ENCODE data around the gene TMEM115.

Gene TMEM115, protein sequence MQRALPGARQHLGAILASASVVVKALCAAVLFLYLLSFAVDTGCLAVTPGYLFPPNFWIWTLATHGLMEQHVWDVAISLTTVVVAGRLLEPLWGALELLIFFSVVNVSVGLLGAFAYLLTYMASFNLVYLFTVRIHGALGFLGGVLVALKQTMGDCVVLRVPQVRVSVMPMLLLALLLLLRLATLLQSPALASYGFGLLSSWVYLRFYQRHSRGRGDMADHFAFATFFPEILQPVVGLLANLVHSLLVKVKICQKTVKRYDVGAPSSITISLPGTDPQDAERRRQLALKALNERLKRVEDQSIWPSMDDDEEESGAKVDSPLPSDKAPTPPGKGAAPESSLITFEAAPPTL

DNA sequence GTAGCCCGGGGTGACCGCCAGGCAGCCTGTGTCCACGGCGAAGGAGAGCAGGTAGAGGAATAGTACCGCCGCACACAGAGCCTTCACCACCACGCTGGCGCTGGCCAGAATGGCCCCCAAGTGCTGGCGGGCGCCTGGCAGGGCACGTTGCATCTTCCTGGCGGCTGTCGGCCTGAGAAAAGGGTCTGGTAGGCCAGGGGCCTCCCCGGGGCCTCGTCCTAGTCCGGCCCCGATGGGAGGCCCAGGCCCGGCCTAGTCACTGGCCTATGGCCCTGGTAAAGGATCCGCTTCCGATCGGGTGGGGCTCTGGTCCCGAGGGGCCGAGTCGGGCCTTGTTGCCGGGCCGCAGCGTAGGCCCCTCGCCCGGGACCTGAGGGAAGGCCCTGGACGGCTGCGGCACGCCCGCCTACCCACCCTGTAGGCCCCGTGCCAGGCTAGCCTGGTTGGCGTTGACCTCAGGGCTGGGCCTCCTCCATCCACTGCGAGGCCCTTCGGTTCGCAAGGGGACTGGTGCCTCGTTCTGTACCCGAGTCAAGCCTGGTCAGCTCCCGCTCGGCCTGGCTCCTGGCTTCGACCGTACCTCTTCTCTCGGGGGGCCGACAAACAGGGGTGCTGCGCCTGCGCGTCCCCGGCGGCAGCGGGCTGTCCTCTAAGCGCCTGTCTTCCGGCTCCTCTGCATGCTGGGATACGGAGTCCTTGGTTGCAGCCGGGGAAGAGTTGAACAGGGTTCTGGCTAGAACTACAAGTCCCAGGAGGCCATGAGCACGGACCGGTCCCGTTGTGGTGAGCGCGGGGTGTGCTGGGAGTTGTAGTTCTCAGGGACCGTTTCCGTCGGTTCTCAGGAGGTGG, at the start of gene TMEM115:
Gene TMEM115 (minus strand): TSS at position 611 of the 849 bp plus-strand sequence. CDS start 458 bp downstream, at position 153.
- H3K27ac ChIP-seq = peak within 1 kb of the TSS; percentile 75
- TF ChIP-seq, protein P1, sequence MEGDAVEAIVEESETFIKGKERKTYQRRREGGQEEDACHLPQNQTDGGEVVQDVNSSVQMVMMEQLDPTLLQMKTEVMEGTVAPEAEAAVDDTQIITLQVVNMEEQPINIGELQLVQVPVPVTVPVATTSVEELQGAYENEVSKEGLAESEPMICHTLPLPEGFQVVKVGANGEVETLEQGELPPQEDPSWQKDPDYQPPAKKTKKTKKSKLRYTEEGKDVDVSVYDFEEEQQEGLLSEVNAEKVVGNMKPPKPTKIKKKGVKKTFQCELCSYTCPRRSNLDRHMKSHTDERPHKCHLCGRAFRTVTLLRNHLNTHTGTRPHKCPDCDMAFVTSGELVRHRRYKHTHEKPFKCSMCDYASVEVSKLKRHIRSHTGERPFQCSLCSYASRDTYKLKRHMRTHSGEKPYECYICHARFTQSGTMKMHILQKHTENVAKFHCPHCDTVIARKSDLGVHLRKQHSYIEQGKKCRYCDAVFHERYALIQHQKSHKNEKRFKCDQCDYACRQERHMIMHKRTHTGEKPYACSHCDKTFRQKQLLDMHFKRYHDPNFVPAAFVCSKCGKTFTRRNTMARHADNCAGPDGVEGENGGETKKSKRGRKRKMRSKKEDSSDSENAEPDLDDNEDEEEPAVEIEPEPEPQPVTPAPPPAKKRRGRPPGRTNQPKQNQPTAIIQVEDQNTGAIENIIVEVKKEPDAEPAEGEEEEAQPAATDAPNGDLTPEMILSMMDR (IDR thresholded peaks at IDR 0.05) = no peak
- TF ChIP-seq ZFX (IDR thresholded peaks at IDR 0.05; ENCODE audit: borderline replicate concordance) = 0 out of 2 replicates have a peak, but pooled peaks have one; percentile 65

DNA sequence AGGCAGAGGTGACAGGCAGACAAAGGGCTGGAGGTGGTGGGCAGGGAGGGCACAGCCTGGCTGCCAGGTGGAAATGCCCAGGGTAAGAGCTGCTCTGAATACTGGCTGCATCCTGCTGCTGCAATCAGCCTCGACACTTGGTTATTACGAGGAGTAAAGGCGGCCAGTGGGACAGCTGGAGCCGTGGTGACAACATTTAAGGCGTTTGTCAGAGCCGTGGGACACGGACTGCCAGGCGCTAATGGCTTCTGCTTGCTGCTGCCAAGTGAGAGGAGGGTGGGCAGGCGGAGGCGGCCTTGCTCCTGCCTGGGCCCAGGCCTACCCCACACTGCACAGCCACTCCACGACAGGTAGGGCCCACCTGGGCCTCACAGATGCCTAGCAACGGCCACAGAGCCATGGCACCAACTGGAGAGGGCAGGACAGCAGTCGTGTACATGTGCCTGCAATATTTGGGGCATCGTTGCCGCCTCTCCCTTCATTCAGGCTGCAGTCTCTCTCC, 49.2 kb upstream of the TMEM115 start:
- H3K27ac ChIP-seq = no peak overlapping the region
- TF ChIP-seq, protein P1 (IDR thresholded peaks at IDR 0.05) = no peak
- TF ChIP-seq ZFX (IDR thresholded peaks at IDR 0.05; ENCODE audit: borderline replicate concordance) = no peak

DNA sequence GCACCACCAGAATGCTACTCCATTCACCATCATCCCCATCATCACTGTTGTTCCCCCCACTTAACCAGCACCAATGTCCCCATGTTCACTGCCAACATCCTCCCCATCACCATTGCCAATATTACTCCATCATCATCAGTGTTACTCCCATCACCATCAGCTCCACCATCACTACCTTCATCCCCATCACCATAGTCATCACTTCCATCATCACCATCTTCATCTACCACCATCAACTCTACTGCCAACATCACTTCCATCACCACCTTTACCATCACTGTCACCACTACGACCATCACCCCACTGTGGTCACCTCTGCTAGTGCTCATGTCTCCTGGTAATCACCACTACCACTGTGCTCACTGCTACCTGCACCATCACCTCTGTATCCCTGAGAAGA, 47.2 kb upstream of the TMEM115 start:
- H3K27ac ChIP-seq = no peak overlapping the region
- no peak for TF ChIP-seq ZFX (IDR thresholded peaks at IDR 0.05; ENCODE audit: borderline replicate concordance)
- TF ChIP-seq, protein P1 (IDR thresholded peaks at IDR 0.05) = no peak

DNA sequence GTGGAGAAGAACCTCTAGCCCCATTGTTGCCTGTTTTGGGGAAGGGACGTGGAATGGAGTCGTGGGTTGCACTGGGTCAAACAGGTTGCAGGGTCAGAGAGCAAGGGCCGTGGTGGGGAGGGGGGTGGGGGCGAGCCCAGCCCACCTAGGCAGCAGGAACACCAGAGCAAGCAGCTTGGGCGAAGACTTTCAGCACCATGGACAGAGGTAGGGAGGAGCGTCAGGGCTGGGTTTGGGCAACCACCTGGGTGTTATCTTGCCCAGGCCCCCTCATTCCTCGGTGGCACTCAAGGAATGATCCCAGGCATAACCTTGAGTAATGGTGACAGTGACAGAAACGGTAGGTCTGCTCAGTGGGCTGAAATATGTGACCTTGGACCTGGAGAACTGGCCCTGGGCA, 45.9 kb upstream of the TMEM115 start:
- H3K27ac ChIP-seq = no peak overlapping the region
- TF ChIP-seq, protein P1 (IDR thresholded peaks at IDR 0.05) = no peak
- no peak for TF ChIP-seq ZFX (IDR thresholded peaks at IDR 0.05; ENCODE audit: borderline replicate concordance)

DNA sequence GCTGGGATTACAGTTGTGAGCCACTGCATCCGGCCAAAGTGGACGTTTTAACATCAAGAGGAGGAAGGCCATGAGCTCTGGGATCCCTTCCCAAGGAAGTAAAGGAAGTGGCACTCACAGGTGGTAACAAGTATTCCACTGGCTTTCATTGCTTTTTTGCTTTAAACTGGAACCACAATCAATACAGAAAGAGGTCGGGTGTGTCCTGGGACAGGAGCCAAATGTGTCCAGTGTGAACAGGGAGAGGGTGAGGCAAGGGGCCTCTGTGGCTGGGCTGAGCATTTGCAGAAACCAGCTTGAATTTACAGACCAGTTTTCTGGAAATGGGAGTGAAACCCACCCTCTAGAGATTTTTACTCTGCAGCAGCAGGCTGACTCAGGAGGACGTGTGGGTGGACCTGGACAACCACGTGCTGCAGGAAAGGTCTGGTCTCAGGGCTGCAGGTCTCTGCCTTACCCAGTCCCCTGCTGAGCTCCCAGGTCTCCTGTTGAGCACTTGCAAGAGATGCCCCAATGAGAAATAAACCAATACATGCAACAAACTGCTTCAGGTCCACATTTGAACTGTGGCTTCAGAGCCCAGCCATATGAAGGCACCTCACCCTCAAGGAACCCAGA, 42.8 kb upstream of the TMEM115 start:
- H3K27ac ChIP-seq = no peak overlapping the region
- no peak for TF ChIP-seq ZFX (IDR thresholded peaks at IDR 0.05; ENCODE audit: borderline replicate concordance)
- TF ChIP-seq, protein P1 (IDR thresholded peaks at IDR 0.05) = no peak

DNA sequence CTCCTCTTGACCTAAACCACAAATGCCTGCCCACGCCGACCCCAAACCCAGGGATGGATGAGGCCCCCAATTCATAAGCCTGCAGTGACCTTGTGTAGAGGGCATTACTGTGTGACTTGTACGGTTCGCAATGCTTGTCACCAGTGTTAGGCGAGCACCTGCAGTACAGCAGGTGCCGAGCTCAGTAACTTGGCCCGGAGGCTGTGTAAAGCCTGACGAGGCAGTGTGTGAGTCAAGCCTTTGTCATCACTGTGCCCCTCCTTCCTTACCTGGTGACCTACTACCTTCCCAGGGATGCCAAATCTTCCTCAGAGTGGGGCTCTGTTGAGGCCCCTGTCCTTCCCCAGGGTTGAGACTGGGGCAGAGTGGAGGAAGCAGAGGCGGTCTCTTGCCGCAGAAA, 37.2 kb upstream of the TMEM115 start:
- H3K27ac ChIP-seq = no peak overlapping the region
- TF ChIP-seq ZFX (IDR thresholded peaks at IDR 0.05; ENCODE audit: borderline replicate concordance) = no peak
- TF ChIP-seq, protein P1 (IDR thresholded peaks at IDR 0.05) = no peak

Data from 22Rv1 (cell line).